ENCODE data around the gene PHACTR2.
"Not testable (repeated sequence)": the region's sequence is repeated elsewhere in the genome, so short reads cannot be mapped to it uniquely, and the experiment has no call there.

PHACTR2 gene

GRCh38 chr6:143677891-143678791 lies at the start of gene PHACTR2:
TSS of gene PHACTR2 (plus strand) at chr6:143677965. CDS start at chr6:143678164, 199 bp downstream.
- DNase-seq (ENCODE audit: low read depth) = peak; percentile 1

- DNase-seq (ENCODE audit: low read depth) = no peak
These were observed 48.4 kb upstream of the PHACTR2 start for GRCh38 chr6:143629104-143630080.

- DNase-seq (ENCODE audit: low read depth) = not testable (repeated sequence)
These were observed 46.6 kb upstream of the PHACTR2 start for GRCh38 chr6:143631196-143631595.

- DNase-seq (ENCODE audit: low read depth) = no peak
These were observed 44.9 kb upstream of the PHACTR2 start for GRCh38 chr6:143632894-143633293.

- no peak for DNase-seq (ENCODE audit: low read depth)
These were observed 43.3 kb upstream of the PHACTR2 start for GRCh38 chr6:143634486-143634885.

GRCh38 chr6:143637691-143638090 lies 40.1 kb upstream of the PHACTR2 start:
- no peak for DNase-seq (ENCODE audit: low read depth)

GRCh38 chr6:143642403-143642802 lies 35.4 kb upstream of the PHACTR2 start:
- no peak for DNase-seq (ENCODE audit: low read depth)

GRCh38 chr6:143647191-143647590 lies 30.6 kb upstream of the PHACTR2 start:
- no peak for DNase-seq (ENCODE audit: low read depth)

- DNase-seq (ENCODE audit: low read depth) = no peak
These were observed 30.0 kb upstream of the PHACTR2 start for GRCh38 chr6:143647732-143648131.

GRCh38 chr6:143649319-143649718 lies 28.4 kb upstream of the PHACTR2 start:
- not testable (repeated sequence) for DNase-seq (ENCODE audit: low read depth)

GRCh38 chr6:143651328-143651727 lies 26.4 kb upstream of the PHACTR2 start:
- not testable (repeated sequence) for DNase-seq (ENCODE audit: low read depth)

GRCh38 chr6:143652841-143653331 lies 24.9 kb upstream of the PHACTR2 start:
- no peak for DNase-seq (ENCODE audit: low read depth)

GRCh38 chr6:143655541-143655940 lies 22.2 kb upstream of the PHACTR2 start:
- DNase-seq (ENCODE audit: low read depth) = no peak

- DNase-seq (ENCODE audit: low read depth) = no peak
These were observed 21.7 kb upstream of the PHACTR2 start for GRCh38 chr6:143656026-143656425.

GRCh38 chr6:143657809-143658208 lies 20.0 kb upstream of the PHACTR2 start:
- DNase-seq (ENCODE audit: low read depth) = no peak

GRCh38 chr6:143660170-143660569 lies 17.6 kb upstream of the PHACTR2 start:
- not testable (repeated sequence) for DNase-seq (ENCODE audit: low read depth)

GRCh38 chr6:143664171-143664570 lies 13.6 kb upstream of the PHACTR2 start:
- DNase-seq (ENCODE audit: low read depth) = no peak

GRCh38 chr6:143666007-143666406 lies 11.8 kb upstream of the PHACTR2 start:
- not testable (repeated sequence) for DNase-seq (ENCODE audit: low read depth)

- not testable (repeated sequence) for DNase-seq (ENCODE audit: low read depth)
These were observed 8.3 kb upstream of the PHACTR2 start for GRCh38 chr6:143669483-143669882.

GRCh38 chr6:143673669-143674068 lies 4.1 kb upstream of the PHACTR2 start:
- no peak for DNase-seq (ENCODE audit: low read depth)

- DNase-seq (ENCODE audit: low read depth) = no peak
These were observed 3.0 kb upstream of the PHACTR2 start for GRCh38 chr6:143674483-143675381.

Measured in stimulated activated CD8-positive, alpha-beta memory T cell treated with anti-CD3 and anti-CD28 coated beads, Interleukin-15, amount 100 ng/mL, for 24 hours (primary cell).